Loucy (cell line): ENCODE measurements around the gene RPL4.

Experiments used
- H2AFZ ChIP-seq: fragments of 200-600 bp; sonication (generic); 2 replicates; pipeline ENCODE4 v1.6.0; 2016; ENCODE audit warnings: antibody characterized with exemption, mild to moderate bottlenecking, low read length, moderate library complexity
- H3F3A ChIP-seq: fragments of 200-600 bp; 2 replicates; pipeline ENCODE4 v1.6.0; 2016; ENCODE audit warnings: antibody characterized with exemption, low read depth, mild to moderate bottlenecking
- H3K27me3 ChIP-seq: fragments of 200-600 bp; sonication (generic); 2 replicates; pipeline ENCODE4 v1.6.1; 2014; ENCODE audit warnings: low read length, mild to moderate bottlenecking; ENCODE audit not compliant: insufficient read depth, poor library complexity, severe bottlenecking
- H3K36me3 ChIP-seq: fragments of 200-600 bp; sonication (generic); 2 replicates; pipeline ENCODE4 v1.6.1; 2016; ENCODE audit warnings: low read length; ENCODE audit not compliant: insufficient read depth
- H3K4me1 ChIP-seq: fragments of 200-600 bp; sonication (generic); 2 replicates; pipeline ENCODE4 v1.5.1; 2014; ENCODE audit warnings: low read length, mild to moderate bottlenecking; ENCODE audit not compliant: insufficient read depth, poor library complexity, severe bottlenecking
- H3K4me2 ChIP-seq: fragments of 200-600 bp; sonication (generic); 2 replicates; pipeline ENCODE4 v1.6.0; 2014; ENCODE audit warnings: antibody characterized with exemption, low read length, low read depth, mild to moderate bottlenecking; ENCODE audit not compliant: poor library complexity, severe bottlenecking
- H3K4me3 ChIP-seq: fragments of 200-600 bp; sonication (generic); 2 replicates; pipeline ENCODE4 v1.5.1; 2014; ENCODE audit warnings: low read length, mild to moderate bottlenecking, mixed read lengths; ENCODE audit not compliant: poor library complexity, severe bottlenecking
- H3K79me2 ChIP-seq: fragments of 200-600 bp; sonication (generic); 2 replicates; pipeline ENCODE4 v1.6.1; 2014; ENCODE audit warnings: low read length; ENCODE audit not compliant: insufficient read depth
- H3K9ac ChIP-seq: fragments of 200-600 bp; sonication (generic); 2 replicates; pipeline ENCODE4 v1.6.0; 2014; ENCODE audit warnings: mild to moderate bottlenecking, low read depth, low read length, moderate library complexity; ENCODE audit not compliant: poor library complexity, severe bottlenecking
- H3K9me2 ChIP-seq: fragments of 200-600 bp; sonication (generic); replicated peaks from 2 replicates; pipeline ENCODE4 v1.6.1; 2016; ENCODE audit warnings: low read depth, low read length, mixed read lengths
- H3K9me3 ChIP-seq: fragments of 200-600 bp; sonication (generic); 2 replicates; pipeline ENCODE4 v1.6.1; 2014; ENCODE audit warnings: mild to moderate bottlenecking, antibody characterized with exemption, low read length, low read depth; ENCODE audit not compliant: insufficient read depth
- H4K20me1 ChIP-seq: fragments of 200-600 bp; sonication (generic); 2 replicates; pipeline ENCODE4 v1.6.0; 2014; ENCODE audit warnings: antibody characterized with exemption, low read length, mild to moderate bottlenecking; ENCODE audit not compliant: insufficient read depth, poor library complexity, severe bottlenecking
- CTCF ChIP-seq: fragments of 200-600 bp; sonication (generic); conservative IDR thresholded peaks from 2 replicates; pipeline ENCODE4 v1.5.1; 2014; ENCODE audit warnings: mild to moderate bottlenecking, antibody characterized with exemption, low read length
- EZH2phosphoT487 ChIP-seq: fragments of 200-600 bp; IDR thresholded peaks from 2 replicates; pipeline ENCODE4 v1.6.1; 2018; ENCODE audit warnings: antibody characterized with exemption, mild to moderate bottlenecking, moderate library complexity, borderline replicate concordance

RPL4 gene

GRCh38 chr15:66452420-66452819 is 52.2 kb downstream of the RPL4 start:
- H3K9ac ChIP-seq, result no peak overlapping the region
- no peak overlapping the region for H2AFZ ChIP-seq
- H3K79me2 ChIP-seq, result no peaks in the 10 kb centered on the region
- no peak overlapping the region for H3K4me2 ChIP-seq
- H3K4me3 ChIP-seq, result no peak overlapping the region
- no peaks in the 10 kb centered on the region for H3K9me3 ChIP-seq
- no peaks in the 10 kb centered on the region for H3K9me2 ChIP-seq
- H3F3A ChIP-seq, result no peaks in the 10 kb centered on the region
- H3K36me3 ChIP-seq, result peaks cover 14% of the 10 kb centered on the region; the same call in 1 of the 2 replicates
- no peaks in the 10 kb centered on the region for H4K20me1 ChIP-seq
- H3K4me1 ChIP-seq, result no peaks in the 10 kb centered on the region
- no peaks in the 10 kb centered on the region for H3K27me3 ChIP-seq
- TF ChIP-seq CTCF (no peak), EZH2phosphoT487 (no peak)
